ENCODE measurements around the gene PDE8A. TPM values are rescaled to one million over a fixed set of nuclear protein-coding genes. Genes with fewer than 3 reads are reported as not detected.

PDE8A gene
- total RNA-seq, 1 donor, result 30.4 TPM

Small RNA genes within 50 kb of the gene (small RNA-seq; reads per million reads assigned to genes)
- gene AC044860.2 (not detected), gene RNU6-339P (not detected), gene RNU6-796P (not detected)

Other genes starting within 250 kb of the PDE8A start
- gene ZNF592, start 233.3 kb upstream of the PDE8A start, total RNA-seq, result 11.2 and 12.4 TPM in 2 replicates
- gene ALPK3, start 164.5 kb upstream of the PDE8A start, total RNA-seq, result 0.36 and 0.59 TPM in 2 replicates
- gene SLC28A1, start 97.2 kb upstream of the PDE8A start, total RNA-seq, result not detected in 2 replicates